Smooth muscle cell (in vitro differentiated cells): ENCODE data around the gene ARHGAP18. TPM values are rescaled to one million over a fixed set of nuclear protein-coding genes. Genes with fewer than 3 reads are reported as not detected.
A peak's percentile ranks its signal among the peaks of the same experiment; 100 is the strongest.

ENCODE experiments used
- DNase-seq: peaks from one replicate; lab custom pipeline; 2025; ENCODE audit not compliant: unreplicated experiment; lab: John Stamatoyannopoulos, UW
- H2AFZ ChIP-seq: fragments of 200-600 bp; sonication (generic); 2 replicates; pipeline ENCODE4 v1.6.0; 2016; ENCODE audit warnings: antibody characterized with exemption, low read depth, mild to moderate bottlenecking
- H3F3A ChIP-seq: fragments of 200-600 bp; sonication (generic); 2 replicates; pipeline ENCODE4 v1.6.0; 2017; ENCODE audit warnings: antibody characterized with exemption, low read depth
- H3K27ac ChIP-seq: fragments of 200-600 bp; sonication (generic); 2 replicates; pipeline ENCODE4 v1.5.1; 2016; ENCODE audit warnings: low read depth, mild to moderate bottlenecking
- H3K27me3 ChIP-seq: fragments of 200-600 bp; sonication (generic); 2 replicates; pipeline ENCODE4 v1.6.1; 2016; ENCODE audit warnings: low read depth, mild to moderate bottlenecking
- H3K36me3 ChIP-seq: fragments of 200-600 bp; sonication (generic); 2 replicates; pipeline ENCODE4 v1.5.1; 2016; ENCODE audit warnings: low read depth
- H3K4me1 ChIP-seq: fragments of 200-600 bp; sonication (generic); 2 replicates; pipeline ENCODE4 v1.5.1; 2016; ENCODE audit warnings: low read depth
- H3K4me2 ChIP-seq: fragments of 200-600 bp; sonication (generic); 2 replicates; pipeline ENCODE4 v1.6.0; 2016; ENCODE audit warnings: mild to moderate bottlenecking
- H3K4me3 ChIP-seq: fragments of 200-600 bp; sonication (generic); 2 replicates; pipeline ENCODE4 v1.5.1; 2016; ENCODE audit warnings: mild to moderate bottlenecking
- H3K79me2 ChIP-seq: fragments of 200-600 bp; sonication (generic); 2 replicates; pipeline ENCODE4 v1.6.0; 2016; ENCODE audit warnings: low read depth, mild to moderate bottlenecking
- H3K9ac ChIP-seq: fragments of 200-600 bp; sonication (generic); 2 replicates; pipeline ENCODE4 v1.6.0; 2016; ENCODE audit warnings: low read depth
- H3K9me3 ChIP-seq: fragments of 200-600 bp; sonication (generic); replicated peaks from 2 replicates; pipeline ENCODE4 v1.5.1; 2016; ENCODE audit warnings: low read depth
- H4K20me1 ChIP-seq: fragments of 200-600 bp; sonication (generic); 2 replicates; pipeline ENCODE4 v1.6.0; 2016; ENCODE audit warnings: low read depth
- whole genome bisulfite sequencing: methylation state at CpG from one replicate; pipeline ENCODE4 v1.1.7; 2016; ENCODE audit warnings: low lambda C conversion rate; 5-methylcytosine and 5-hydroxymethylcytosine counted together
- polyA plus RNA-seq: library from polyadenylated mRNA; unstranded; fragments of >200 nt; fragmentation: Nextera tagmentation; extraction: Ambion mirVana; gene quantifications from 2 replicates; pipeline ENCODE4 v1.2.1, GENCODE V29; 2016
- total RNA-seq: library from RNA; depleted of rRNA; stranded (reverse); fragments of >200 nt; gene quantifications from 2 replicates; pipeline ENCODE4 v1.2.3, GENCODE V29; 2014
- TF ChIP-seq, protein P1 (sequence below): fragments of 200-600 bp; sonication (generic); IDR thresholded peaks from 2 replicates; pipeline ENCODE4 v1.5.1; 2017; ENCODE audit warnings: borderline replicate concordance, mild to moderate bottlenecking, antibody characterized with exemption; ENCODE audit not compliant: insufficient read depth, poor library complexity, severe bottlenecking

ARHGAP18 gene
- total and polyA plus RNA-seq, 2 experiments from 2014 or later = 3.2 to 9.6 TPM

- no peak for DNase-seq
- Histone ChIP-seq H2AFZ (no peak overlapping the region), H3K27ac (no peak overlapping the region), H3K79me2 (peaks cover 7% of the 10 kb centered on the region), H3F3A (no peaks in the 10 kb centered on the region), H3K36me3 (no peaks in the 10 kb centered on the region), H3K9me3 (no peaks in the 10 kb centered on the region), H3K4me1 (peaks cover 12% of the 10 kb centered on the region), H3K9ac (no peak overlapping the region), H3K27me3 (no peaks in the 10 kb centered on the region), H3K4me3 (no peak overlapping the region), H3K4me2 (no peak overlapping the region), H4K20me1 (no peaks in the 10 kb centered on the region)
- TF ChIP-seq, protein P1, sequence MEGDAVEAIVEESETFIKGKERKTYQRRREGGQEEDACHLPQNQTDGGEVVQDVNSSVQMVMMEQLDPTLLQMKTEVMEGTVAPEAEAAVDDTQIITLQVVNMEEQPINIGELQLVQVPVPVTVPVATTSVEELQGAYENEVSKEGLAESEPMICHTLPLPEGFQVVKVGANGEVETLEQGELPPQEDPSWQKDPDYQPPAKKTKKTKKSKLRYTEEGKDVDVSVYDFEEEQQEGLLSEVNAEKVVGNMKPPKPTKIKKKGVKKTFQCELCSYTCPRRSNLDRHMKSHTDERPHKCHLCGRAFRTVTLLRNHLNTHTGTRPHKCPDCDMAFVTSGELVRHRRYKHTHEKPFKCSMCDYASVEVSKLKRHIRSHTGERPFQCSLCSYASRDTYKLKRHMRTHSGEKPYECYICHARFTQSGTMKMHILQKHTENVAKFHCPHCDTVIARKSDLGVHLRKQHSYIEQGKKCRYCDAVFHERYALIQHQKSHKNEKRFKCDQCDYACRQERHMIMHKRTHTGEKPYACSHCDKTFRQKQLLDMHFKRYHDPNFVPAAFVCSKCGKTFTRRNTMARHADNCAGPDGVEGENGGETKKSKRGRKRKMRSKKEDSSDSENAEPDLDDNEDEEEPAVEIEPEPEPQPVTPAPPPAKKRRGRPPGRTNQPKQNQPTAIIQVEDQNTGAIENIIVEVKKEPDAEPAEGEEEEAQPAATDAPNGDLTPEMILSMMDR = no peak
- WGBS = over 99% methylated on average over 5 of the region's 5 CpGs
These were observed 34.1 kb downstream of the ARHGAP18 start for GRCh38 chr6:129675669-129676472.

DNA sequence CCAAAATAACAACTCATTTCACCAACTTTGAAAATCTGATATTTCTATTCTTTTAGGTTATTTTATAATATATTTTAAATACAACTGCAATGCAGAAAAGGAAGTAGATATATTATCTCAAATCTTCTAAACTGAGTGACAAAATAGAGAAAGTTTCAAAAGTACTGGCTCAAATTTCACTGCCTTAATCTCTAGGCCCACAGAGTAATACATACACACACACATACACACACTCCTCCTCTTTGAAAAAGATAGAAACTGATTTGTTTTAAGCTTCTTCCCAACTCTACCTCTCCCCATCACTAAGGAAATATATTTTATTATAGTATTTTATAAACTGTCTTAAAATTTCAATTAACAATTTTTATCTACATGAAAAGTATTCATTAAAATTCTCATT is 36.2 kb downstream of the ARHGAP18 start:
- H3K79me2 ChIP-seq = peaks cover 10% of the 10 kb centered on the region
- peak overlapping the region; percentile 71 for H3K4me2 ChIP-seq
- H3K9ac ChIP-seq = no peak overlapping the region
- H3K4me1 ChIP-seq = peaks cover 12% of the 10 kb centered on the region
- H3K9me3 ChIP-seq = no peaks in the 10 kb centered on the region
- no peak overlapping the region for H3K4me3 ChIP-seq
- no peaks in the 10 kb centered on the region for H3K27me3 ChIP-seq
- no peak for DNase-seq
- no peaks in the 10 kb centered on the region for H3F3A ChIP-seq
- H2AFZ ChIP-seq = no peak overlapping the region
- H3K27ac ChIP-seq = peak overlapping the region; percentile 90
- H4K20me1 ChIP-seq = no peaks in the 10 kb centered on the region
- TF ChIP-seq, protein P1 = no peak
- H3K36me3 ChIP-seq = no peaks in the 10 kb centered on the region

DNA sequence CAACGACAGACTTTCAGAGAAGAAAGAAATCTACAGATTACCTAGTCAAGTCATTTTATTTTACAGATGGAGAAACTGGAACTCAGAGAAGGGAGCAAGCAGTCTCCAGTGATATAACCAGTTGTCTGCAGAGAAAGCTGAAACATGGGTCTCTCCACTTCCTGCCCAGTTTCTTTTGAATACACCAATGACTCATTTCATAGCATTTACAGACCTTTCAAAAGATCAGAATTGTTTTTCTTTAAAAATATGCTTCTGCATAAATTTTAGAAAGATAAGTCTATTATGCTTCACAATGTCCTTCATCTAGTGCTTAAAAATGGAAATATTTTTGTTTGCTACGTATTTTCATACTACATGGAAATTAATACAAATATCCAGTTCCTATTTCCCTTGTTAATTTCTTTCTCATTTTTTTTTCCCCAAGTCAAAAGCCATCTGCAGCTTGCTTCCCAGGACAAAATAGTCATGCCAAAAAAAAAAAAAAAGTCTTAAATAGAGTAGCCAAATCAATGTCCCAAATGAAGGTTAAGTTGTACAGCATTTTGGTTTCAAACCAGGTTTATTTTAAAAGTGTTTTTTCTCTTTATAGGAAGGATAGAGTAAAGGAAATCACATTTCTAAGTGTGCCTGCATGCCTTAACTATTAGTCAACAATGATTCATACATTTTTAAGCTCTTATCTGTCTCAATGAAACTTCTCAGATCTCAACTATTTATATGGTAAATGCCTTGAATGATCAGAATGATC is 36.9 kb downstream of the ARHGAP18 start:
- Histone ChIP-seq H3K27ac (peak overlapping the region; percentile 90), H3K79me2 (peaks cover 8% of the 10 kb centered on the region), H3K4me3 (no peak overlapping the region), H3K27me3 (no peaks in the 10 kb centered on the region), H3K4me1 (peaks cover 12% of the 10 kb centered on the region), H4K20me1 (no peaks in the 10 kb centered on the region), H3K4me2 (peak overlapping the region; percentile 71), H3K9ac (peak overlapping the region; percentile 34), H3K9me3 (no peaks in the 10 kb centered on the region), H2AFZ (peak overlapping the region; percentile 23), H3F3A (no peaks in the 10 kb centered on the region), H3K36me3 (no peaks in the 10 kb centered on the region)
- DNase-seq = no peak
- 51% methylated on average over 2 of the region's 2 CpGs for WGBS
- TF ChIP-seq, protein P1 = no peak
